ENCODE results near the gene CNKSR3. TPM values are rescaled to one million over a fixed set of nuclear protein-coding genes. Genes with fewer than 3 reads are reported as not detected.

Gene CNKSR3
- total RNA-seq, 4 donors from 2014 or later = 11.7 to 22.7 (median 13.7) TPM

GRCh38 chr6:154381548-154381947, 128.9 kb downstream of the CNKSR3 start:
- Histone ChIP-seq H3K9me3 (peaks cover 0 to 6% (median 0%) of the 10 kb centered on the region in 4 donors), H3K27ac (no peak overlapping the region), H3K27me3 (no peaks in the 10 kb centered on the region), H3K4me1 (peaks cover 0 to 11% (median 3%) of the 10 kb centered on the region in 4 donors), H3K4me3 (no peak overlapping the region), H3K36me3 (no peaks in the 10 kb centered on the region)
- TF ChIP-seq CTCF (IDR thresholded peaks at IDR 0.05) (no peak), POLR2A (IDR thresholded peaks at IDR 0.05) (no peak), EP300 (IDR thresholded peaks at IDR 0.05) (no peak)
- WGBS, 2 donors = 93 to 94% methylated on average over 4 of the region's 4 CpGs
- no peak for DNase-seq (ENCODE audit: low spot score in 2 of 2)

- Histone ChIP-seq H3K36me3 (no peaks in the 10 kb centered on the region), H3K27me3 (no peaks in the 10 kb centered on the region), H3K9me3 (peaks cover 0 to 6% (median 0%) of the 10 kb centered on the region in 4 donors), H3K27ac (peak overlapping the region in 2 of 4 donors; percentile 44 to 52), H3K4me1 (peaks cover 0 to 11% (median 3%) of the 10 kb centered on the region in 4 donors), H3K4me3 (no peak overlapping the region)
- no peak for DNase-seq (ENCODE audit: low spot score in 2 of 2)
- TF ChIP-seq EP300 (IDR thresholded peaks at IDR 0.05) (peak in 1 of 2 donors; percentile 47), POLR2A (IDR thresholded peaks at IDR 0.05) (no peak), CTCF (IDR thresholded peaks at IDR 0.05) (no peak)
- 7 to 12% methylated on average over 2 of the region's 2 CpGs for WGBS, 2 donors
Measured at GRCh38 chr6:154380741-154381140, 129.7 kb downstream of the CNKSR3 start.

GRCh38 chr6:154379585-154379984, 130.9 kb downstream of the CNKSR3 start:
- WGBS, 2 donors = 95 to 99% methylated on average over 3 of the region's 3 CpGs
- TF ChIP-seq EP300 (IDR thresholded peaks at IDR 0.05) (no peak), POLR2A (IDR thresholded peaks at IDR 0.05) (no peak), CTCF (IDR thresholded peaks at IDR 0.05) (no peak)
- no peak for DNase-seq (ENCODE audit: low spot score in 2 of 2)
- Histone ChIP-seq H3K36me3 (no peaks in the 10 kb centered on the region), H3K9me3 (peaks cover 0 to 6% (median 0%) of the 10 kb centered on the region in 4 donors), H3K4me3 (no peak overlapping the region), H3K4me1 (peaks cover 0 to 11% (median 3%) of the 10 kb centered on the region in 4 donors), H3K27ac (no peak overlapping the region), H3K27me3 (no peaks in the 10 kb centered on the region)

- peaks cover 0 to 6% (median 0%) of the 10 kb centered on the region in 4 donors for H3K9me3 ChIP-seq
- no peak for DNase-seq (ENCODE audit: low spot score in 2 of 2)
- no peak overlapping the region for H3K27ac ChIP-seq
- no peaks in the 10 kb centered on the region for H3K36me3 ChIP-seq
- WGBS, 2 donors = 49 to 75% methylated on average over 2 of the region's 2 CpGs
- TF ChIP-seq POLR2A (IDR thresholded peaks at IDR 0.05) (no peak), CTCF (IDR thresholded peaks at IDR 0.05) (no peak), EP300 (IDR thresholded peaks at IDR 0.05) (no peak)
- peaks cover 0 to 11% (median 3%) of the 10 kb centered on the region in 4 donors for H3K4me1 ChIP-seq
- H3K27me3 ChIP-seq = no peaks in the 10 kb centered on the region
- H3K4me3 ChIP-seq = no peak overlapping the region
Measured at GRCh38 chr6:154378518-154378917, 132.0 kb downstream of the CNKSR3 start.

- no peaks in the 10 kb centered on the region for H3K27me3 ChIP-seq
- peaks cover 0 to 11% (median 3%) of the 10 kb centered on the region in 4 donors for H3K4me1 ChIP-seq
- no peaks in the 10 kb centered on the region for H3K9me3 ChIP-seq
- H3K36me3 ChIP-seq = no peaks in the 10 kb centered on the region
- DNase-seq (ENCODE audit: low spot score in 2 of 2) = no peak
- H3K4me3 ChIP-seq = no peak overlapping the region
- no peak for TF ChIP-seq EP300 (IDR thresholded peaks at IDR 0.05)
- no peak for TF ChIP-seq POLR2A (IDR thresholded peaks at IDR 0.05)
- no peak for TF ChIP-seq CTCF (IDR thresholded peaks at IDR 0.05)
- 88 to 94% methylated on average over 4 of the region's 4 CpGs for WGBS, 2 donors
- no peak overlapping the region for H3K27ac ChIP-seq
Measured at GRCh38 chr6:154377726-154378125, 132.8 kb downstream of the CNKSR3 start.
